ENCODE data around the gene CBLC. TPM values are rescaled to one million over a fixed set of nuclear protein-coding genes. Genes with fewer than 3 reads are reported as not detected.
"Not testable (repeated sequence)": the region's sequence is repeated elsewhere in the genome, so short reads cannot be mapped to it uniquely, and the experiment has no call there.

The CBLC gene
- total and polyA plus RNA-seq, 4 donors, result 0.25 to 0.44 TPM; not detected in 2

- Histone ChIP-seq H3K27me3 (ENCODE audit: control insufficient read depth, insufficient read depth, low read length) (no peaks in the 10 kb centered on the region), H3K36me3 (ENCODE audit: control insufficient read depth, insufficient read depth, low read length) (peaks cover 8% of the 10 kb centered on the region), H3K9me3 (ENCODE audit: control insufficient read depth, insufficient read depth, low read length) (no peaks in the 10 kb centered on the region), H3K4me3 (ENCODE audit: low read depth, low read length) (no peak overlapping the region), H3K27ac (ENCODE audit: low read depth, low read length) (no peak overlapping the region), H3K4me1 (ENCODE audit: control insufficient read depth, insufficient read depth, low read length) (peaks cover 12% of the 10 kb centered on the region)
- DNase-seq (ENCODE audit: low read depth in 4 of 6, low spot score in 6 of 6), result no peak
- 69% methylated on average over 11 of the region's 11 CpGs for WGBS (ENCODE audit: insufficient coverage)
Observed at GRCh38 chr19:44822177-44822576, 44.5 kb downstream of the CBLC start.

DNA sequence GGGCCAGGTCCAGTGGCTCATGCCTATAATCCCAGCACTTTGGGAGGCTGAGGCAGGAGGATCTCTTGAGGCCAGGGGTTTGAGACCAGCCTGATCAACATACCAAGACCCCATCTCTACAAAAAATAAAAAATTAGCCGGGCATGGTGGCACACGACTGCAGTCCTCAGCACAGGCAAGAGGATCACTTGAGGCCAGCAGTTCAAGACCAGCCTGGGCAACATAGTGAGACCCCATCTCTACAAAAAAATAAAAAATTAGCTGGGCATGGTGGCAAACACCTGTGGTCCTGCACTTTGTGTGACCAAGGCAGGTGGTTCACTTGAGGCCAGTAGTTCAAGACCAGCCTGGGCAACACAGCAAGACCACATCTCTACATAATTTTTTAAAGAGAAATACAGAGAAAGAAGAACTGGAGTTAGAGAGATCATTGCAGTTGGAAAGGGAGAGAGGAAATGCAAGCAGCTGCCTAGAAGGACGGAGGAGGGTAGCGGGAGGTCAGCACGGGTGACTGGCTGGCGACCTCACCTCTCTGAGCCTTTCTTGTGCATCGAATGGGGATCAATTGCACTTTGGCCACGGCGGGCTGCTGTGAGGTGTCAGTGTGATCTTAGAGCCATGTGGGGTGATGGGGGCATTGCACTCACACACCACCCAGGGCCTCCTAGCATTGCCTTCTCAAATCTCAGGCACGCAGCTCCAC lies 45.1 kb downstream of the CBLC start:
- no peak for DNase-seq (ENCODE audit: low read depth in 4 of 6, low spot score in 6 of 6)
- Histone ChIP-seq H3K9me3 (ENCODE audit: control insufficient read depth, insufficient read depth, low read length) (no peaks in the 10 kb centered on the region), H3K4me1 (ENCODE audit: control insufficient read depth, insufficient read depth, low read length) (peaks cover 12% of the 10 kb centered on the region), H3K4me3 (ENCODE audit: low read depth, low read length) (no peak overlapping the region), H3K27me3 (ENCODE audit: control insufficient read depth, insufficient read depth, low read length) (no peaks in the 10 kb centered on the region), H3K27ac (ENCODE audit: low read depth, low read length) (no peak overlapping the region), H3K36me3 (ENCODE audit: control insufficient read depth, insufficient read depth, low read length) (peaks cover 8% of the 10 kb centered on the region)
- 47% methylated on average over 6 of the region's 10 CpGs for WGBS (ENCODE audit: insufficient coverage)

GRCh38 chr19:44823373-44823698 lies 45.6 kb downstream of the CBLC start:
- Histone ChIP-seq H3K4me3 (ENCODE audit: low read depth, low read length) (no peak overlapping the region), H3K9me3 (ENCODE audit: control insufficient read depth, insufficient read depth, low read length) (no peaks in the 10 kb centered on the region), H3K36me3 (ENCODE audit: control insufficient read depth, insufficient read depth, low read length) (peaks cover 8% of the 10 kb centered on the region), H3K4me1 (ENCODE audit: control insufficient read depth, insufficient read depth, low read length) (peaks cover 12% of the 10 kb centered on the region), H3K27me3 (ENCODE audit: control insufficient read depth, insufficient read depth, low read length) (no peaks in the 10 kb centered on the region), H3K27ac (ENCODE audit: low read depth, low read length) (no peak overlapping the region)
- WGBS (ENCODE audit: insufficient coverage), result no CpG with 5 or more reads among the region's 4 CpGs
- DNase-seq (ENCODE audit: low read depth in 4 of 6, low spot score in 6 of 6), result no peak

DNA sequence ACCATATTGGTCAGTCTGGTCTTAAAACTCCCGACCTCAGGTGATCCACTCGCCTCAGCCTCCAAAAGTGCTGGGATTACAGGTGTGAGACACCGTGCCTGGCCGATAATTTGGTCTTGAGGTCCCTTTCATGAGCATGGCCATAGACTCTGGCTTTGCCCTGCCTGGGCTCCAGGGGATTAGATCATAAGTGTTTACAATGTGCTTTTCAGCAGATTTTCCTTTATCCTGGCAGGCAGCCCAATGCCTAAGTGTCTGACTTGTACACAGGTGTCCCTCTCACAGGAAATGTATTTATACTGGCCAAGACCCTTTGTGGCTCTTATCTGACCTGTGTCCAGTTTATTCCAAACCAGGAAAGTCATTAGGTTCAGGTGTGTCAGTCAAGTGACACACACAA lies 47.1 kb downstream of the CBLC start:
- 89% methylated on average over 4 of the region's 4 CpGs for WGBS (ENCODE audit: insufficient coverage)
- no peak for DNase-seq (ENCODE audit: low read depth in 4 of 6, low spot score in 6 of 6)

DNA sequence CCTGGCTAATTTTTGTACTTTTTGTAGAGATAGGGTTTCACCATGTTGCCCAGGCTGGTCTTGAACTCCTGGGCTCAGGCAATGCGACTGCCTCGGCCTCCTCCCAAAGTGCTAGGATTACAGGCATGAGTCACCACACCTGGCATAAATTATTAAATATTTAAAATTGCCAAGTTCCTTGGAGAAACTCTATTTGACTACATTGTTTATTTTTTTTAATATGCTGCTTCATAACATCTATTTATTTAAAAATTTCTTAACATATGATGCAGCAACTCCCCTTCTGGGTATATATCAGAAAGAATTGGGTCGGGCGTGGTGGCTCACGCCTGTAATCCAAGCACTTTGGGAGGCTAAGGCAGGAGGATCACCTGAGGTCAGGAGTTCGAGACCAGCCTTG lies 55.2 kb downstream of the CBLC start:
- not testable (repeated sequence) for H3K9me3 ChIP-seq (ENCODE audit: control insufficient read depth, insufficient read depth, low read length); H3K4me1 ChIP-seq (ENCODE audit: control insufficient read depth, insufficient read depth, low read length); DNase-seq (ENCODE audit: low read depth in 4 of 6, low spot score in 6 of 6); H3K27ac ChIP-seq (ENCODE audit: low read depth, low read length); H3K27me3 ChIP-seq (ENCODE audit: control insufficient read depth, insufficient read depth, low read length); H3K4me3 ChIP-seq (ENCODE audit: low read depth, low read length); H3K36me3 ChIP-seq (ENCODE audit: control insufficient read depth, insufficient read depth, low read length)
- no CpG with 5 or more reads among the region's 6 CpGs for WGBS (ENCODE audit: insufficient coverage)

More for the DNA sequence above, 47.1 kb downstream of the CBLC start:
- Histone ChIP-seq H3K27ac (ENCODE audit: low read depth, low read length) (no peak overlapping the region), H3K4me3 (ENCODE audit: low read depth, low read length) (no peak overlapping the region), H3K27me3 (ENCODE audit: control insufficient read depth, insufficient read depth, low read length) (no peaks in the 10 kb centered on the region), H3K36me3 (ENCODE audit: control insufficient read depth, insufficient read depth, low read length) (no peaks in the 10 kb centered on the region), H3K4me1 (ENCODE audit: control insufficient read depth, insufficient read depth, low read length) (peaks cover 12% of the 10 kb centered on the region), H3K9me3 (ENCODE audit: control insufficient read depth, insufficient read depth, low read length) (no peaks in the 10 kb centered on the region)

DNA sequence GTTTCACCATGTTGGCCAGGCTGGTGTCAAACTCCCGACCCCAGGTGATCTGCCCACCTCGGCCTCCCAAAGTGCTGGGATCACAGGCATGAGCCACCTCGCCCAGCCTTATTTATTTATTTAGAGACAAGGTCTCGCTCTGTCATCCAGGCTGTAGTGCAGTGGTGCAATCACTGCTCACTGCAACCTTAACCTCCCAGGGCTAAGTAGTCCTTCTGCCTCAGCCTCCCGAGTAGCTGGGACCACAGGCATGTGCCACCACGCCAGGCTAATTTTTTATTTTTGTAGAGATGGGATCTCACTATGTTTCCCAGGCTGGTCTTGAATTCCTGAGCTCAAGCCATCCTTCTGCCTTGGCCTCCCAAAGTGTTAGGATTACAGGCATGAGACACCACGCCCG lies 56.7 kb downstream of the CBLC start:
- not testable (repeated sequence) for DNase-seq (ENCODE audit: low read depth in 4 of 6, low spot score in 6 of 6); H3K27me3 ChIP-seq (ENCODE audit: control insufficient read depth, insufficient read depth, low read length); H3K4me1 ChIP-seq (ENCODE audit: control insufficient read depth, insufficient read depth, low read length); H3K9me3 ChIP-seq (ENCODE audit: control insufficient read depth, insufficient read depth, low read length); H3K4me3 ChIP-seq (ENCODE audit: low read depth, low read length); H3K36me3 ChIP-seq (ENCODE audit: control insufficient read depth, insufficient read depth, low read length); H3K27ac ChIP-seq (ENCODE audit: low read depth, low read length)
- 93% methylated on average over 3 of the region's 8 CpGs for WGBS (ENCODE audit: insufficient coverage)

- WGBS (ENCODE audit: insufficient coverage), result 88% methylated on average over 2 of the region's 2 CpGs
- DNase-seq (ENCODE audit: low read depth in 4 of 6, low spot score in 6 of 6), result no peak
- Histone ChIP-seq H3K9me3 (ENCODE audit: control insufficient read depth, insufficient read depth, low read length) (no peaks in the 10 kb centered on the region), H3K4me1 (ENCODE audit: control insufficient read depth, insufficient read depth, low read length) (no peaks in the 10 kb centered on the region), H3K36me3 (ENCODE audit: control insufficient read depth, insufficient read depth, low read length) (no peaks in the 10 kb centered on the region), H3K27me3 (ENCODE audit: control insufficient read depth, insufficient read depth, low read length) (no peaks in the 10 kb centered on the region), H3K27ac (ENCODE audit: low read depth, low read length) (no peak overlapping the region), H3K4me3 (ENCODE audit: low read depth, low read length) (no peak overlapping the region)
Observed at GRCh38 chr19:44839276-44839675, 61.6 kb downstream of the CBLC start.

- WGBS (ENCODE audit: insufficient coverage), result 81% methylated on average over 2 of the region's 7 CpGs
- no peak for DNase-seq (ENCODE audit: low read depth in 4 of 6, low spot score in 6 of 6)
- H3K36me3 ChIP-seq (ENCODE audit: control insufficient read depth, insufficient read depth, low read length), result no peaks in the 10 kb centered on the region
- H3K4me3 ChIP-seq (ENCODE audit: low read depth, low read length), result no peak overlapping the region
- no peaks in the 10 kb centered on the region for H3K9me3 ChIP-seq (ENCODE audit: control insufficient read depth, insufficient read depth, low read length)
- no peaks in the 10 kb centered on the region for H3K27me3 ChIP-seq (ENCODE audit: control insufficient read depth, insufficient read depth, low read length)
- no peak overlapping the region for H3K27ac ChIP-seq (ENCODE audit: low read depth, low read length)
- peaks cover 10% of the 10 kb centered on the region for H3K4me1 ChIP-seq (ENCODE audit: control insufficient read depth, insufficient read depth, low read length)
Observed at GRCh38 chr19:44840811-44841210, 63.1 kb downstream of the CBLC start.

- no peak for DNase-seq (ENCODE audit: low read depth in 4 of 6, low spot score in 6 of 6)
- WGBS (ENCODE audit: insufficient coverage), result 73% methylated on average over 3 of the region's 3 CpGs
- no peak overlapping the region for H3K27ac ChIP-seq (ENCODE audit: low read depth, low read length)
- H3K36me3 ChIP-seq (ENCODE audit: control insufficient read depth, insufficient read depth, low read length), result no peaks in the 10 kb centered on the region
- H3K4me1 ChIP-seq (ENCODE audit: control insufficient read depth, insufficient read depth, low read length), result peaks cover 10% of the 10 kb centered on the region
- no peaks in the 10 kb centered on the region for H3K27me3 ChIP-seq (ENCODE audit: control insufficient read depth, insufficient read depth, low read length)
- no peaks in the 10 kb centered on the region for H3K9me3 ChIP-seq (ENCODE audit: control insufficient read depth, insufficient read depth, low read length)
- no peak overlapping the region for H3K4me3 ChIP-seq (ENCODE audit: low read depth, low read length)
Observed at GRCh38 chr19:44841231-44841630, 63.5 kb downstream of the CBLC start.

DNA sequence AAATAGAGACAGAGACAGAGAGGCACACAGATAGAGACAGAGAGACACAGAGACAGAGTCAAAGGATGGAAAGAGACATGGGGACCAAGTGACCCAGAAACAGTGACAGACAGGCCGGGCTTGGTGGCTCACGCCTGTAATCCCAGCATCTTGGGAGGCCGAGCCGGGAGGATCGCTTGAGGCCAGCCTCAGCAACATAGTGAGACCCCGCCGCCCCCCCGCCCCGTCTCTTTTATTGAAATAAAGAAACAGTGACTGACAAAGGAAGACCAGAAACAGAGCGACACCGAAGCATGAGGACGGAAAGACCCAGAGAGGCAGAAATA lies 67.6 kb downstream of the CBLC start:
- Histone ChIP-seq H3K36me3 (ENCODE audit: control insufficient read depth, insufficient read depth, low read length) (no peaks in the 10 kb centered on the region), H3K27ac (ENCODE audit: low read depth, low read length) (no peak overlapping the region), H3K27me3 (ENCODE audit: control insufficient read depth, insufficient read depth, low read length) (no peaks in the 10 kb centered on the region), H3K4me3 (ENCODE audit: low read depth, low read length) (peak overlapping the region; percentile 73), H3K4me1 (ENCODE audit: control insufficient read depth, insufficient read depth, low read length) (peaks cover 44% of the 10 kb centered on the region), H3K9me3 (ENCODE audit: control insufficient read depth, insufficient read depth, low read length) (no peaks in the 10 kb centered on the region)
- 16% methylated on average over 12 of the region's 12 CpGs for WGBS (ENCODE audit: insufficient coverage)
- no peak for DNase-seq (ENCODE audit: low read depth in 4 of 6, low spot score in 6 of 6)

All from spinal cord (tissue), 10 donors.